Esophagus squamous epithelium (tissue), 4 donors: ENCODE results near the gene PPIE.

ENCODE experiments used
- CTCF ChIP-seq, 6 experiments: fragments of 450-650 bp in 4 of 6; fragments of 200-600 bp in 2 of 6; sonication (generic) in 2 of 6; IDR thresholded peaks; one replicate each; pipeline ENCODE4 v1.5.1; 2016 to 2019; ENCODE audit warnings: antibody characterized with exemption in 6 of 6, mild to moderate bottlenecking in 4 of 6, moderate library complexity in 4 of 6
- POLR2A ChIP-seq, 4 donors: fragments of 450-650 bp; IDR thresholded peaks; one replicate each; pipeline ENCODE4 v1.6.1; 2017; ENCODE audit warnings: antibody characterized with exemption in 4 of 4, mild to moderate bottlenecking in 4 of 4, moderate library complexity in 3 of 4

GRCh38 chr1:39788758-39789570 lies 50.3 kb downstream of the PPIE start, which contains the start of gene BMP8B:
- TF ChIP-seq CTCF (IDR thresholded peaks at IDR 0.05) (no peak), POLR2A (IDR thresholded peaks at IDR 0.05) (no peak)
